Omental fat pad (tissue), 4 donors: ENCODE data around the gene AXIN1. TPM values are rescaled to one million over a fixed set of nuclear protein-coding genes. Genes with fewer than 3 reads are reported as not detected.
"Not testable (repeated sequence)": the region's sequence is repeated elsewhere in the genome, so short reads cannot be mapped to it uniquely, and the experiment has no call there.

ENCODE experiments used
- ATAC-seq: fragments of 150-250 bp; one replicate; pipeline ENCODE4 v1.9.1; 2016; ENCODE audit warnings: mild to moderate bottlenecking, moderate library complexity; ENCODE audit not compliant: low FRiP score
- DNase-seq: peaks from one replicate; pipeline ENCODE4 v3.0.0-alpha.2; 2019; ENCODE audit warnings: low spot score
- total RNA-seq, 4 donors: library from RNA; depleted of rRNA; stranded (reverse); fragments of >200 nt; gene quantifications; one replicate each; pipeline ENCODE4 v1.1.0, GENCODE V29; 2016
- TF ChIP-seq, protein P1 (sequence below), 3 donors: fragments of 450-650 bp; IDR thresholded peaks; one replicate each; pipeline ENCODE4 v1.5.1; 2016 to 2017; ENCODE audit warnings: antibody characterized with exemption in 3 of 3, mild to moderate bottlenecking in 3 of 3, moderate library complexity in 2 of 3

Gene AXIN1
- total RNA-seq, 4 donors from 2014 or later: 17.0 to 36.6 (median 20.9) TPM

DNA sequence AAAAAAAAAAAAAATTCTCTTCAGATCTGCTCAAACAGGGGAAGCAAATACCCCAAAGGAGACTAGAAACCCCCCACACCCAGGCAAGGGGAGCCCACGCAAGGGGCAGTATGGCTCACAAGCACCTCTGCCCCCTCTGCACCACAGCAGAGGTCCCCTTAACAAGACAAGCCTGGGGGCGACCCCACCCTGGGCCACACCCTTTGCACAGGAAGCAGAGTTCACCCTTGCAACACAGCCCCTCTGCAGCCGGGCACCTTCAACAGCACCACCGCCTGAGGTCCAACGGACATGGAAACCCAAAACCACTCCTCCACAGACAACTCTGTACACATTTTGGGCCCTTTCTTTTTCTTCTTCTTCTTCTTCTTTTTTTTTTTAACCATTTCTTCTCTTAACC is 12.8 kb downstream of the AXIN1 start:
- DNase-seq (no peak), ATAC-seq (no peak)
- TF ChIP-seq, protein P1, sequence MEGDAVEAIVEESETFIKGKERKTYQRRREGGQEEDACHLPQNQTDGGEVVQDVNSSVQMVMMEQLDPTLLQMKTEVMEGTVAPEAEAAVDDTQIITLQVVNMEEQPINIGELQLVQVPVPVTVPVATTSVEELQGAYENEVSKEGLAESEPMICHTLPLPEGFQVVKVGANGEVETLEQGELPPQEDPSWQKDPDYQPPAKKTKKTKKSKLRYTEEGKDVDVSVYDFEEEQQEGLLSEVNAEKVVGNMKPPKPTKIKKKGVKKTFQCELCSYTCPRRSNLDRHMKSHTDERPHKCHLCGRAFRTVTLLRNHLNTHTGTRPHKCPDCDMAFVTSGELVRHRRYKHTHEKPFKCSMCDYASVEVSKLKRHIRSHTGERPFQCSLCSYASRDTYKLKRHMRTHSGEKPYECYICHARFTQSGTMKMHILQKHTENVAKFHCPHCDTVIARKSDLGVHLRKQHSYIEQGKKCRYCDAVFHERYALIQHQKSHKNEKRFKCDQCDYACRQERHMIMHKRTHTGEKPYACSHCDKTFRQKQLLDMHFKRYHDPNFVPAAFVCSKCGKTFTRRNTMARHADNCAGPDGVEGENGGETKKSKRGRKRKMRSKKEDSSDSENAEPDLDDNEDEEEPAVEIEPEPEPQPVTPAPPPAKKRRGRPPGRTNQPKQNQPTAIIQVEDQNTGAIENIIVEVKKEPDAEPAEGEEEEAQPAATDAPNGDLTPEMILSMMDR (IDR thresholded peaks at IDR 0.05): no peak

DNA sequence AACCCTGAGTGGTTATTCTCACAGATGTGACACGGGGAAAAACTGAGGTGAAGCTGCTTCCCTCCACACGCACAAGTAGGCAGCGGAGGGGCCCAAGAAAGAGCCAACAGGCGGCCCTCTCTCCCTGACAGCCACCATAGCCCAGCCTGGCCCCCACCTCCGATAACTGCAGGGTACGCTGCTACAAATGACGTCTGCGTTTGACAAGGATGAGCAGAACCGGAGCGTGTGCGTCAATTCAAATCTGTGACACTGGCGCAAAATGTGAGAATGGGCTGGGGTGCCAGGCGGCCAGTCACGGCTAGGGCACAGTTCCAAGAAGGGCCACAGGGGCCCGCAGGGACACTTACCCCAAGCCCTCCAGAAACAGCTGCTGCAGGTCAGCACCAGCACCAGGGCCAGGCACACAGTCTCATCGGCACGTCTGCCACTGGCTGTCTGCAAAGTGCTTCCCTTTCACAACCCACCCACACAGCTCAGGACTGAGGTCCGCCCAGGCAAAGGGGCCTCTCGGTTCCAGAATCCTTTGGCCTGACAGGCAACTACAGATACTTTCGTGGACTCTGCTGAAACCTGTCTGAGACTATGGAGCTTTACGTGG is 14.4 kb downstream of the AXIN1 start:
- DNase-seq: no peak
- TF ChIP-seq, protein P1 (IDR thresholded peaks at IDR 0.05): no peak
- no peak for ATAC-seq

DNA sequence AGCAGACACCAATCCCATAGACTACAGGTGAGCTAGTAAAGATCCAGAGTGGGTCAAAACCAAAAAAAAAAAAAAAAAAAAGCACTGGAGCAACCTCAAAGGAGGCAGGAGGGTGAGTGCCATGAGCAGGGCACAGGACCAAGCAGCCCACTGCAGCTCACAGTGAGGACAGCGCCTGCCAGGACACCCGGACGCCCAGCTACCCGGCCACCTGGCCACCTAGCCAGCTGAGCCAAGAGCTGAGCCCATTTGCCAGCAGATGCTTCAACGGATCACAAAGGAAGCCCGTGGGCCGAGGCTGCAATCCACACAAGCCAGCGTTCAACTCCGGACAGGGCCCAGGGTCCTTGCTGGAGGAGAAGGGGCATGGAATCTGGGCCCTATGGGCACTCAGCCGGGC is 15.1 kb downstream of the AXIN1 start:
- TF ChIP-seq, protein P1 (IDR thresholded peaks at IDR 0.05): no peak
- DNase-seq: no peak
- no peak for ATAC-seq

DNA sequence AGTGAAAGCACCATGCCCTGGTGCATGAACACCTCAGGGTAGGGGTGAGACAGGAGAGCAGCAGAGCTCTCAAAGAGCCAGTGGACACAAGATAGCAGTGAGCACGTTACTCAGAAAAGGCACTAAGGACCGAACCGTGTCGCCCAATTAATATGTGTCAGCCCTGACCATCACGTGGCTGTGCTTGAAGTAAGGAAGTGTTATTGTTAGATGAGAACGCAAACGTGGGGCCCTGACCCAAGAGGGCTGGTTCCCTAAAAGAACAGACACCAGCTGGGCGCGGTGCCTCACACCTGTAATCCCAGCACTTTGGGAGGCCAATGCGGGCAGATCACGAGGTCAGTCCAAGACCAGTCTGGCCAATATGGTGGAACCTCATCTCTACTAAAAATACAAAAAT is 16.3 kb downstream of the AXIN1 start:
- TF ChIP-seq, protein P1 (IDR thresholded peaks at IDR 0.05): no peak
- DNase-seq (no peak), ATAC-seq (no peak)

DNA sequence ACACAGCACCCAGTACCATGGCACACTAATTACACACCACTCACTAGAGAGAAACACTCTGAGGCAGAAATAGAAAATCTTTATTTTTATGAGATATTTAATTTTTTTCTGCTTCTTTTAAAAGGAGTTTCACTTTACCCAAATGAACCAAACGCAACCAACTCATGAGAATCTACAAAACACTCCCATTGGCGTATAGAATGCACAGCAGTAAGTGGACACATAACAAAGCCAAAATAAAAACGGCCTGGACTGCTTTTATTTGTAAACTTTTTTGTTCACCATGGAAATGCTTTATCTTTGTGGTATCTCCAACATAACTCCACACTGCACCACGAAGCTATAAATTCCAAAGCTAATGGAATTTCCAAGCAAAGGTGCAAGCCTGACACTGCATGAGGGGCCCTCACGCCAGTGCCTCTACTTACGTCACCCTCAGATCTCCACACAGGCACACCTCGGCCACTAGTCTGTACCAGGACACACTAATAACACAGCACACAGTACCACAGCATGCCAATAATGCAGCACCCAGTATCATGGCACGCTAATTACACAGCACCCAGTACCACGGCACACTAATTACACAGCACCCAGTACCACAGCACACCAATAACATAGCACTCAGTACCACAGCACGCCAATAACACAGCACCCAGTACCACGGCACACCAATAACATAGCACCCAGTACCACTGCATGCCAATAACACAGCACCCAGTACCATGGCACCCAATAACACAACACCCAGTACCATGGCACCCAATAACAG is 17.5 kb downstream of the AXIN1 start:
- DNase-seq, ATAC-seq: not testable (repeated sequence)

DNA sequence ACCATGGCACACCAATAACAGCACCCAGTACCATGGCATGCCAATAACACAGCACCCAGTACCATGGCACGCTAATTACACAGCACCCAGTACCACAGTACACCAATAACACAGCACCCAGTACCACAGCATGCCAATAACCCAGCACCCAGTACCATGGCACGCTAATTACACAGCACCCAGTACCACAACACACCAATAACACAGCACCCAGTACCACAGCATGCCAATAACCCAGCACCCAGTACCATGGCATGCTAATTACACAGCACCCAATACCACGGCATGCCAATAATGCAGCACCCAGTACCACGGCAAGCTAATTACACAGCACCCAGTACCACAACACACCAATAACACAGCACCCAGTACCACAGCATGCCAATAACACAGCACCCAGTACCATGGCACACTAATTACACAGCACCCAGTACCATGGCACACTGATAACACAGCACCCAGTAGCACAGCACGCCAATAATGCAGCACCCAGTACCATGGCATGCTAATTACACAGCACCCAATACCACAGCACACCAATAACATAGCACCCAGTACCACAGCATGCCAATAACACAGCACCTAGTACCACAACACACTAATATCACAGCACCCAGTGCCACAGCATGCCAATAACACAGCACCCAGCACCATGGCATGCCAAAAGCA is 18.2 kb downstream of the AXIN1 start:
- ATAC-seq, DNase-seq: not testable (repeated sequence)

DNA sequence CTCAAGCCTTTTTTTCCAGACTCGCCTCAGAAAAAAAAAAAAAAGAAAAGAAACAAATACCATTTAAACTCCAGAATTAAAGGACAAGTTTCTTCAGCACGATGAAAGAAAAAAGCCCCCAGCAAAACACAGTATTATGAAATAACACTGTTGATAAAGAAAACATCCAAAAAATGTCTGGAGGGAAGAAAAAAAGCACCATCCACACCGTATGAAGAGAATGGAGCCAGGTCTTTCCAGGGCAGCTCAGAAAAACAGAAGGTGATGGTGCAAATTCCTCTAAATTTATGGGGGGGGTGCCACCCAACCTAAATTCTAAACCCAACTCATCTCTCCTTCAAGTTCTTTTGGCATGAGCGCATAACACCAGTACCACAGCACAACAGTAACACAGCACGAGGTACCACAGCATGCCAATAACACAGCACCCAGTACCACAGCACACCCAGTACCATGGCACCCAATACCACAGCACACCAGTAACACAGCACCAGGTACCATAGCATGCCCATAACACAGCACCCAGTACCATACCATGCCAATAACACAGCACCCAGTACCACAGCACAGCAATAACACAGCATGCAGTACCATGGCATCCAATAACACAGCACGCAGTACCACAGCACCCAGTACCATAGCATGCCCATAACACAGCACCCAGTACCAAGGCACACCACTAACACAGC is 19.0 kb downstream of the AXIN1 start:
- TF ChIP-seq, protein P1 (IDR thresholded peaks at IDR 0.05): no peak
- ATAC-seq (peak; percentile 48), DNase-seq (no peak)

DNA sequence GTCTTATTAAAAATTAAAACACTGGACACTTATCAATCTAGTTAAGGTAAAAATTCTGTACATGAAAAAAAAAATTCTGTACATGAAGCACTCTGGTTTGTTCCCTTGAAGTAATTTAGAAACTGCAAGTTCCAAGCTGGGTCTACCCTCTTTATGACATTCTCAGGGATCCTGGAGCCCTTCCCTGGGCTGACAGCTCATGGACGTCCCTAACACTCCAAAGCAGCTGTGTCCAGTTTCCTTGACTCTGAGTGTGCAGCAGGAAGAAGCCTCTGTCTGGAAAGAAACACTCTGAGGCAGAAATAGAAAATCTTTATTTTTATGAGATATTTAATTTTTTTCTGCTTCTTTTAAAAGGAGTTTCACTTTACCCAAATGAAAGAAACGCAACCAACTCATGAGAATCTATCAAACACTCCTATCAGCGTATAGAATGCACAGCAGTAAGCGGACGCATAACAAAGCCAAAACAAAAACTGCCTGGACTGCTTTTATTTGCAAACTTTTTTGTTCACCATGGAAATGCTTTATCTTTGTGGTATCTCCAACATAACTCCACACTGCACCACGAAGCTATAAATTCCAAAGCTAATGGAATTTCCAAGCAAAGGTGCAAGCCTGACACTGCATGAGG is 21.2 kb downstream of the AXIN1 start:
- not testable (repeated sequence) for ATAC-seq, DNase-seq
